AG08396 (cell line): ENCODE results near the gene IFIT5.
A peak's percentile ranks its signal among the peaks of the same experiment; 100 is the strongest.
"Not testable (repeated sequence)": the region's sequence is repeated elsewhere in the genome, so short reads cannot be mapped to it uniquely, and the experiment has no call there.

Experiments
- DNase-seq: peaks from one replicate; pipeline ENCODE4 v3.0.0; 2012; ENCODE audit warnings: low spot score, mixed read lengths

The IFIT5 gene, protein sequence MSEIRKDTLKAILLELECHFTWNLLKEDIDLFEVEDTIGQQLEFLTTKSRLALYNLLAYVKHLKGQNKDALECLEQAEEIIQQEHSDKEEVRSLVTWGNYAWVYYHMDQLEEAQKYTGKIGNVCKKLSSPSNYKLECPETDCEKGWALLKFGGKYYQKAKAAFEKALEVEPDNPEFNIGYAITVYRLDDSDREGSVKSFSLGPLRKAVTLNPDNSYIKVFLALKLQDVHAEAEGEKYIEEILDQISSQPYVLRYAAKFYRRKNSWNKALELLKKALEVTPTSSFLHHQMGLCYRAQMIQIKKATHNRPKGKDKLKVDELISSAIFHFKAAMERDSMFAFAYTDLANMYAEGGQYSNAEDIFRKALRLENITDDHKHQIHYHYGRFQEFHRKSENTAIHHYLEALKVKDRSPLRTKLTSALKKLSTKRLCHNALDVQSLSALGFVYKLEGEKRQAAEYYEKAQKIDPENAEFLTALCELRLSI

DNA sequence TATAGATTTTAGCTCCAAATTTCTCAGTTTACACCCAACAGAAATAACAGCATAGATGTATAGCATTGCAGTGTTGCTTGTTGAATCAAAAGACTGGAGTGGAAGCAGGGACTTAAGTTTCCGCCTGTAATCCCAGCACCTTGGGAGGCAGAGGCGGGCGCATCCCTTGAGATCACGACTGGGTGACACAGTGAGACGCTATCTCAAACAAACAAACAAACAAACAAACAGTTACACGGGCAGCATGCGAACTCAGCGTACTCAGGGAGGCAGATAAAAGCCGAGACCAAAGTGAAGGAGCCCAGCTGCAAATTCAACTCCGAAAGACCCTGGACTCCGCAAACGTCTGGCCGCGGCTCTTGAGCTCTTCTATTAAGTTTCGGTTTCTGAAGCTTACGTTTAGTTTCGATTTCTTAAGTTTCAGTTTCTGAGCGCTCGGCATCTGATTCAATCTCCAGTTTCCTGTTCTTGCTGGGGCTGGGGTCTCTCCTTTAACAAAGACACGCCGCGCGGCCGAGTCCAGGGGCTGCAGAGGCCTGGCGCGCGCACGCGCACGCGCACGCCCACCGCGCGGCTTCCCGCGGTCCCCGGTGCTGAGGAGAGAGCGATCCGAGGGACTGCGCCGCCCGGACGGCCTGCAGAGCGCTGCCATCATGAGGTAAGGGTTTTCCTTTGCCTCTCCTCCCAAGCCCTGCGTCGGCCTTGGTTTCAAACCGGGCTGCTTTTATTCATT lies at the start of gene IFIT5:
Gene IFIT5, plus strand, starts transcription at position 423 of the 733 bp plus-strand sequence. Its CDS starts 231 bp downstream, at position 654.
- peak; percentile 86 for DNase-seq

- DNase-seq, result no peak
These were observed 46.8 kb upstream of the IFIT5 start for GRCh38 chr10:89367529-89367928.

GRCh38 chr10:89368129-89368528 lies 46.2 kb upstream of the IFIT5 start:
- no peak for DNase-seq

GRCh38 chr10:89369156-89370105 lies 44.9 kb upstream of the IFIT5 start:
- DNase-seq, result peak; percentile 36

- no peak for DNase-seq
These were observed 43.3 kb upstream of the IFIT5 start for GRCh38 chr10:89371079-89371478.

- no peak for DNase-seq
These were observed 42.4 kb upstream of the IFIT5 start for GRCh38 chr10:89371987-89372386.

- DNase-seq, result peak; percentile 74
These were observed 40.3 kb upstream of the IFIT5 start for GRCh38 chr10:89373916-89374711.

DNA sequence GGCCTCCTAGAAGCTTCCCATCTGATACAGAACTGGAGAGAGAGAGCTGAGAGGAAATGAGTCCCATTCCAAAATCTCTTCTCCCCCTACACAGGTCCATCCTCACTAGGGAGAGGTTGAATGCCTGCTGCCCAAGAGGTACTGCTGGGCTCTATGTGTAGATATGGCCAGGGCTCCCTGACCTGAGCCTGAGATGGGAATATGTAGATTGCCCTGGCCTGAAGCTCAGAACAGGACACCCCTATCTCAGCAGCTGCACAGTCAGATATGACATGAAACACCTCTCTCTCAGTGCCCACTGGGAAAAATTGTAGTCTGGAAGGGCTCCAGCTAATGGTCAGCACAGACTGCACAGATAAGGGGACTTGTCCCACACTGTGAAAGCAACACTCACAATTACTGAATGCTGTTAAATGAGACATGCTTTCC lies 39.6 kb upstream of the IFIT5 start:
- DNase-seq, result peak; percentile 5

- no peak for DNase-seq
These were observed 36.4 kb upstream of the IFIT5 start, which contains the start of gene IFIT1B for GRCh38 chr10:89377705-89378637. TSS of gene IFIT1B (plus strand) at chr10:89378056. CDS start at chr10:89378136, 80 bp downstream.

- DNase-seq, result no peak
These were observed 35.3 kb upstream of the IFIT5 start for GRCh38 chr10:89379103-89379502.

GRCh38 chr10:89382757-89383156 lies 31.6 kb upstream of the IFIT5 start:
- DNase-seq, result no peak

DNA sequence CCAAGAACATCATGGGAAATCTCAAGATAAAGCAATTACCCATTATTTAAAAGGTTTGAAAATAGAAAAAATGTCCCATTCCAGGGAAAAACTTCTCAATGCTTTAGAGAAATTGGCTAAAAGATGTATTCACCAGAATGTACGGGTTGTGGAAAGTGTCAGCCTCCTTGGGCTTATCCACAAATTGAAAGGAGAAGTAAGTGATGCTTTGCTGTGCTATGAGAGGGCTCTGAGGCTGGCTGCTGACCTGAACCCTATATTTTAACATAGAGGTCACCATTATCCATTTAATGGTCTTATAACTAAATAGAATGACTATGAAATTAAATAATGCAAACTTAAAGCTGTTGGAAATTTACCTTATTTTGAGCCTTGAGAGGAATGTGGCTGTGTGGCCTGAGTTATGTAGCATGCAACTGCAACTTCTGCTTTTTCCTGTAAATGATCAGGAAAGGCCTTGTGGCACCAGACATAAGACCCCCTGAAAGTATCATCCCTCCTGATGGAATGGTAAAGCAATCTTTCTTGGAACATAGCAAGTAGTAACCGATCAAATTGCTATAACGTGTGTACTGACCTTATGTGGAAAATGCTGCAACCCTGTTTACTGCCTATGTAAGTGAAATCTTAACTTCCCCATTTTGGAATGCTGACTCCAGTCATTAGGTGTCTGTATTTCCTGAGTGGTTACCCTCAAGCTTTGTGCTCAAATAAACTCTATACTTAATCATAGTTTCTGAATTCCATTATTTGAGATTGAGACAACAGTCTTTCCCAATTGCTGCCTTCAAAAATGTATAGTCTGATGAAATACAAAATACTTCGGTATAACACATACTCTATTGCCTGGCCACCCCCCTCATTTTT lies 29.7 kb upstream of the IFIT5 start:
- no peak for DNase-seq

DNA sequence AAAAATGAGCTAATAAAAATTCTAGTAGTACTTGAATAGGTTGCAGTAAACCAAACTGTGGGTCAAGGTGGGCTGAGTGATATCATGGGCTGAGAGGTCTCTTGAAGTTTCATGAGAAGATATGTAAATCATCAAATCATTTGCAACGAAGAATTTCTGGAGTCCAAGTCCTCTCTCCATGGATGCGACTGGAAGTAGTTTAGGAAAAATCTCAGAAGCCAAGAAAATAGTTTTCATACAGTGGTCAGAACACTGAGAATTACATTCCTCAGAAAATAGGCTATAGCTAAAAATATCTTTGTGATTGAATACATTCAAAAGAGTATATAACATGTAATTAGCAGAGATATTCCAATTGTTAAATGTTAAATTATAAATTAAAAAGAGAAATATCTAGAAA lies 25.6 kb upstream of the IFIT5 start:
- no peak for DNase-seq

- no peak for DNase-seq
These were observed 25.1 kb upstream of the IFIT5 start for GRCh38 chr10:89389254-89389653.

- no peak for DNase-seq
These were observed 23.7 kb upstream of the IFIT5 start for GRCh38 chr10:89390476-89391225.

DNA sequence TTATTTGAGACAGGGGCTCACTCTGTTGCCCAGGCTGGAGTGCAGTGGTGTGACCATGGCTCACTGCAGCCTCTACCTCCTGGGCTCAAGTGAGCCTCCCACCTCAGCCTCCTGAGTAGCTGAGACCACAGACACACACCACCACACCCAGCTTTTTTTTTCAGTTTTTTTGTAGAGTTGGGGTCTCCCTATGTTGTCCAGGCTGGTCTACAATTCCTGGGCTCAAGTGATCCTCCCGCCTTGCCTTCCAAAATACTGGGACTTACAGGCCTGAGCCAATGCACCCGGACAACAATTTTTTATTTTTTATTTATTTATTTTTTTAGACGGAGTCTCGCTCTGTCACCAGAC lies 23.2 kb upstream of the IFIT5 start:
- DNase-seq, result not testable (repeated sequence)

DNA sequence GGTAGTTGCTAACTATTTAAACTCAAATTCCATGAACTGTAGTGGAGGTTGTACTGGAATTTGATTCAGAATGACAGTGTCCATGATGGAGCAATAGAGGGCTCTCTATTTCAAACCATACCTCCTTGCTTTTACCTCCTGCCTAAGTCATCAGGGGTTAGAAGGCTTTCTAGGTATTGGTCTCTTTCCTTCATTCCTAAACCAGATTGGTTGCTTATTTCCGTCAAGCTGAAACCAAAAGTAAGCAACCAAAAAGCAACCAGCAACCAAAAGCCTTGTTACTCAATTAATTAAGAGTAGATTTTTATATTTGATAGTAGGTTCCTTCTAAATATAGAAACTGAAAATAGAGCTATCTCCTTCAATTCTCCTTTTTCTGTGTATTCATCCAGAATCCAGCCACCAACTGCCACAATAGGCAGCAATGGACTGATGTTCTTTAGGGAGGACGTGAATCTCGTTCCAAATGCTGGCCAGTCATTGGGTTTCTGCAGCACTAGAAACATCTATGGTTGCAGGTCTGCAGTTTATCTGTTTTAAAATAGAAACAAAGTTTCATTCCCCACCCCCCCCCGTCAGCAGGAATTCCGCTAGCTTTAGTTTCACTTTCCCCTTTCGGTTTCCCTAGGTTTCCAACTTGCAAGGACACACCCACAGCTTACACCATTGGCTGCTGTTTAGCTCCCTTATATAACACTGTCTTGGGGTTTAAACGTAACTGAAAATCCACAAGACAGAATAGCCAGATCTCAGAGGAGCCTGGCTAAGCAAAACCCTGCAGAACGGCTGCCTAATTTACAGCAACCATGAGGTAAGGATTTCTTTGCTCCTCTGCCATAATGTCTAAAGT lies 22.2 kb upstream of the IFIT5 start, which contains the start of gene IFIT1:
Gene IFIT1, plus strand, starts transcription at position 717 of the 850 bp plus-strand sequence. Its CDS starts 90 bp downstream, at position 807.
- peak; percentile 79 for DNase-seq
